Gastroesophageal sphincter (tissue), 4 donors: ENCODE results near the gene WASF3. TPM values are rescaled to one million over a fixed set of nuclear protein-coding genes. Genes with fewer than 3 reads are reported as not detected.

Source experiments
- ATAC-seq: fragments of 150-250 bp; one replicate; pipeline ENCODE4 v1.9.1; 2016; ENCODE audit warnings: mild to moderate bottlenecking, moderate library complexity
- H3K27ac ChIP-seq, 4 donors: fragments of 200-600 bp; sonication (generic) in 3 of 4; 1 replicate in 3 of 4; 2 replicates in 1 of 4; pipeline ENCODE4 v1.5.1; 2016 to 2019
- H3K27me3 ChIP-seq: fragments of 200-600 bp; sonication (generic); one replicate; pipeline ENCODE4 v1.5.1; 2019
- H3K36me3 ChIP-seq, 2 donors: fragments of 200-600 bp; sonication (generic); one replicate each; pipeline ENCODE4 v1.5.1; 2019; ENCODE audit warnings: control low read depth in 1 of 2
- H3K4me1 ChIP-seq, 3 donors: fragments of 200-600 bp; sonication (generic); 1 replicate in 2 of 3; 2 replicates in 1 of 3; pipeline ENCODE4 v1.5.1; 2016 to 2019; ENCODE audit warnings: control low read depth in 2 of 3
- H3K4me3 ChIP-seq, 2 donors: fragments of 200-600 bp; sonication (generic); one replicate each; pipeline ENCODE4 v1.5.1; 2019; ENCODE audit warnings: mild to moderate bottlenecking in 1 of 2, moderate library complexity in 1 of 2
- H3K9me3 ChIP-seq, 3 donors: fragments of 200-600 bp; sonication (generic); one replicate each; pipeline ENCODE4 v1.5.1; 2017 to 2019; ENCODE audit warnings: control low read depth in 2 of 3
- EP300 ChIP-seq: sonication (generic); formaldehyde crosslinking; IDR thresholded peaks from one replicate; pipeline ENCODE4 v1.6.1; 2017; ENCODE audit warnings: antibody characterized with exemption, mild to moderate bottlenecking
- POLR2A ChIP-seq, 2 donors: fragments of 450-650 bp; IDR thresholded peaks; one replicate each; pipeline ENCODE4 v1.6.1; 2017; ENCODE audit warnings: antibody characterized with exemption in 2 of 2, mild to moderate bottlenecking in 2 of 2, moderate library complexity in 1 of 2
- POLR2AphosphoS5 ChIP-seq: sonication (generic); formaldehyde crosslinking; IDR thresholded peaks from one replicate; pipeline ENCODE4 v1.6.1; 2017; ENCODE audit warnings: antibody characterized with exemption
- WGBS, 2 donors: methylation state at CpG; one replicate each; pipeline ENCODE4 v1.1.5; 2018; ENCODE audit warnings: low coverage in 1 of 2; 5-methylcytosine and 5-hydroxymethylcytosine counted together
- total RNA-seq, 4 donors: library from RNA; depleted of rRNA; stranded (reverse); fragments of >200 nt; gene quantifications; one replicate each; pipeline ENCODE4 v1.1.0, GENCODE V29; 2016
- TF ChIP-seq, protein P1 (sequence below), 4 experiments: fragments of 200-600 bp in 2 of 4; fragments of 450-650 bp in 2 of 4; sonication (generic) in 1 of 4; IDR thresholded peaks; one replicate each; pipeline ENCODE4 v1.5.1; 2017 to 2019; ENCODE audit warnings: antibody characterized with exemption in 4 of 4, mild to moderate bottlenecking in 2 of 4, moderate library complexity in 2 of 4

Gene WASF3
- total RNA-seq, 4 donors from 2014 or later, result 13.7 to 19.0 (median 18.7) TPM

DNA sequence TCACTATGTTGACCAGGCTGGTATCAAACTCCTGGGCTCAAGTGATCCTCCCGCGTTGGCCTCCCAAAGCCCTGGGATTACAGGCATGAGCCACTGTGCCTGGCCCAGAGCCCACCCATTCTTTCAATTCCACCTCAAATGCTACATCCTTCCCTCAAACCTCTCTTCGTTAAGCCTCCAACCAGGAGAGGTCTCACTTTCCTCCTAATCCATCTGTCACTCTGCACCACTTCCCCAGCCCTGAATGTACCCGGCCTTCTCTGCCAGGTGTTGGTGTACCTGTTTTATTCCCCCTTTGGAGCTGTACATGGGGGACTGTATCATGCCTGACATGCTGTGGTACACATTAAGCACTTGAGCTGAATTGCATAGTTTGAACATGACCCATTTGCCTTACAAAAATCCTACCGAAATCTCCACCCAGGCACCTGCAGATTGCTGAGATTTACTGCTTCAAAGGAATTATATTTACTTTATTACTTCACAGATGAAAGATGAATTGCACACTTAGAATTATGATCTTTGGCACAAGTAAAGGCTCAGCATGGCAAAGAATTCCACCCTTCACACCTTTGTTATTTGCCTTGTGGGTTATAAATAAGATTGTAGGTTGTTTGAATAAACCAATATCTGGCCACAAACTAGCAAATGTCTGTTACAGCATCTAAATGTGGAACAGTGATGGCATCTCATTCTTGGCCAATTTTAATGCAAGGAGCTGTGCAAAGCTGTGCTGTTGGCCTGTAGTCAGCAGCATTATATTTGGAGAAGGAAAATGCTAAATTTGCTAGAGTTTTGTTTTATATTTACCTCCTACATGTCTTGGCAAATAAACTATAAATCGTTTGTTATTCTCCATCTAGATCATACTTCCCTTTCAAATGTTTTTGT lies 15.6 kb upstream of the WASF3 start:
- WGBS, 2 donors, result 62 to 72% methylated on average over 6 of the region's 6 CpGs
- no peak for ATAC-seq
- Histone ChIP-seq H3K27ac (no peak overlapping the region), H3K4me1 (no peaks in the 10 kb centered on the region), H3K27me3 (peaks cover 34% of the 10 kb centered on the region), H3K4me3 (no peak overlapping the region), H3K36me3 (no peaks in the 10 kb centered on the region), H3K9me3 (no peaks in the 10 kb centered on the region)
- TF ChIP-seq POLR2AphosphoS5, result no peak
- TF ChIP-seq, protein P1, sequence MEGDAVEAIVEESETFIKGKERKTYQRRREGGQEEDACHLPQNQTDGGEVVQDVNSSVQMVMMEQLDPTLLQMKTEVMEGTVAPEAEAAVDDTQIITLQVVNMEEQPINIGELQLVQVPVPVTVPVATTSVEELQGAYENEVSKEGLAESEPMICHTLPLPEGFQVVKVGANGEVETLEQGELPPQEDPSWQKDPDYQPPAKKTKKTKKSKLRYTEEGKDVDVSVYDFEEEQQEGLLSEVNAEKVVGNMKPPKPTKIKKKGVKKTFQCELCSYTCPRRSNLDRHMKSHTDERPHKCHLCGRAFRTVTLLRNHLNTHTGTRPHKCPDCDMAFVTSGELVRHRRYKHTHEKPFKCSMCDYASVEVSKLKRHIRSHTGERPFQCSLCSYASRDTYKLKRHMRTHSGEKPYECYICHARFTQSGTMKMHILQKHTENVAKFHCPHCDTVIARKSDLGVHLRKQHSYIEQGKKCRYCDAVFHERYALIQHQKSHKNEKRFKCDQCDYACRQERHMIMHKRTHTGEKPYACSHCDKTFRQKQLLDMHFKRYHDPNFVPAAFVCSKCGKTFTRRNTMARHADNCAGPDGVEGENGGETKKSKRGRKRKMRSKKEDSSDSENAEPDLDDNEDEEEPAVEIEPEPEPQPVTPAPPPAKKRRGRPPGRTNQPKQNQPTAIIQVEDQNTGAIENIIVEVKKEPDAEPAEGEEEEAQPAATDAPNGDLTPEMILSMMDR (IDR thresholded peaks at IDR 0.05), result no peak
- no peak for TF ChIP-seq EP300
- TF ChIP-seq POLR2A (IDR thresholded peaks at IDR 0.05), result no peak

DNA sequence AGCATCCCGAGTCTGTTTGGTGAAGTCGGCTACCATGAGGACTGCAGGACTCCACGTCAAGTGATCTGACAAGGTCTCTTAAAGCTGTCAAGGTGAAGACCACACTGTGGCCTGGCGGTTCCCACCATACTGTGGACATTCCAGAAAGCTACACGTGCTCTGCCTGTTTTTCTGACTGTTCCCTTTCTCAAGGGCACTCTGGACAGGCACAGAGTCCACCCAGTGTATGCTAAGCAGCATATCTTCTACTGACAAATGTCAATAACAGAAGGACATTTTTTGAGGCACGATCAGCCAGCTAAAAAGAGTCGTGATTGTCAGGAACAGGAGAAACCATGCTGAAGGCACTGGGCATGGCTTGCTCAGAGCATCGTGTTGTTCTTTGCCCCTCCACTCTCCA lies 12.8 kb upstream of the WASF3 start:
- TF ChIP-seq POLR2AphosphoS5 (no peak), POLR2A (IDR thresholded peaks at IDR 0.05) (no peak), EP300 (no peak)
- TF ChIP-seq, protein P1 (IDR thresholded peaks at IDR 0.05), result no peak
- Histone ChIP-seq H3K27ac (no peak overlapping the region), H3K9me3 (no peaks in the 10 kb centered on the region), H3K36me3 (no peaks in the 10 kb centered on the region), H3K4me1 (no peaks in the 10 kb centered on the region), H3K4me3 (no peak overlapping the region), H3K27me3 (peaks cover 32% of the 10 kb centered on the region)
- ATAC-seq, result no peak
- WGBS, 2 donors, result 53 to 78% methylated on average over 4 to 7 of the region's 8 CpGs

- ATAC-seq, result no peak
- no peak for TF ChIP-seq EP300
- no peak for TF ChIP-seq POLR2A (IDR thresholded peaks at IDR 0.05)
- TF ChIP-seq, protein P1 (IDR thresholded peaks at IDR 0.05), result no peak
- TF ChIP-seq POLR2AphosphoS5, result no peak
- 37 to 49% methylated on average over 5 of the region's 5 CpGs for WGBS, 2 donors
- H3K4me1 ChIP-seq, result no peaks in the 10 kb centered on the region
- peaks cover 51% of the 10 kb centered on the region for H3K27me3 ChIP-seq
- no peak overlapping the region for H3K4me3 ChIP-seq
- H3K9me3 ChIP-seq, result no peaks in the 10 kb centered on the region
- H3K36me3 ChIP-seq, result no peaks in the 10 kb centered on the region
- no peak overlapping the region for H3K27ac ChIP-seq
These were observed 9.2 kb upstream of the WASF3 start for GRCh38 chr13:26548205-26548765.

GRCh38 chr13:26549713-26550112 lies 7.8 kb upstream of the WASF3 start:
- Histone ChIP-seq H3K27me3 (peaks cover 51% of the 10 kb centered on the region), H3K27ac (no peak overlapping the region), H3K9me3 (no peaks in the 10 kb centered on the region), H3K36me3 (no peaks in the 10 kb centered on the region), H3K4me1 (no peaks in the 10 kb centered on the region), H3K4me3 (no peak overlapping the region)
- 50 to 59% methylated on average over 1 of the region's 1 CpG for WGBS, 2 donors
- no peak for ATAC-seq
- TF ChIP-seq, protein P1 (IDR thresholded peaks at IDR 0.05), result no peak
- no peak for TF ChIP-seq EP300
- no peak for TF ChIP-seq POLR2A (IDR thresholded peaks at IDR 0.05)
- no peak for TF ChIP-seq POLR2AphosphoS5
